ENCODE results near the gene HPN.

HPN gene

DNA sequence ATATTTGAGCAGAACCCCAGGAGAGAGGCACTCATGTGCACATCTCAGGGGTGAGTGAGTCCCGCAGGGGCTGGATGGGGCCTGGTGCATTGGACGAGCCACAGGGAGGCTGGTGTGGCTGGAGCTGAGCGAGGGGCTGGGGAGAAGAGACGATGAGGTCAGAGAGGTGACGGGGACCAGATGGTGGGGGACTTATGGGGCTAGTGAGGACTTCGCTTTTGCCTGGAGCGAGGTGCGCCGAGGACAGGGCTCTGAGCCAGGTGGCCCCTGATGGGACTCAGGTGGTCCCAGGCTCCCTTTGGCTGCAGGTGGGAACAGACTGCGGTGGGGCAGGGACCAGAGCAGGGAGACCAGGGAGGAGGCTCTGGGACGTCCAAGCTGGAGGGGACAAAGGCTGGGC, 67.2 kb downstream of the HPN start:
- DNase-seq: no peak

DNA sequence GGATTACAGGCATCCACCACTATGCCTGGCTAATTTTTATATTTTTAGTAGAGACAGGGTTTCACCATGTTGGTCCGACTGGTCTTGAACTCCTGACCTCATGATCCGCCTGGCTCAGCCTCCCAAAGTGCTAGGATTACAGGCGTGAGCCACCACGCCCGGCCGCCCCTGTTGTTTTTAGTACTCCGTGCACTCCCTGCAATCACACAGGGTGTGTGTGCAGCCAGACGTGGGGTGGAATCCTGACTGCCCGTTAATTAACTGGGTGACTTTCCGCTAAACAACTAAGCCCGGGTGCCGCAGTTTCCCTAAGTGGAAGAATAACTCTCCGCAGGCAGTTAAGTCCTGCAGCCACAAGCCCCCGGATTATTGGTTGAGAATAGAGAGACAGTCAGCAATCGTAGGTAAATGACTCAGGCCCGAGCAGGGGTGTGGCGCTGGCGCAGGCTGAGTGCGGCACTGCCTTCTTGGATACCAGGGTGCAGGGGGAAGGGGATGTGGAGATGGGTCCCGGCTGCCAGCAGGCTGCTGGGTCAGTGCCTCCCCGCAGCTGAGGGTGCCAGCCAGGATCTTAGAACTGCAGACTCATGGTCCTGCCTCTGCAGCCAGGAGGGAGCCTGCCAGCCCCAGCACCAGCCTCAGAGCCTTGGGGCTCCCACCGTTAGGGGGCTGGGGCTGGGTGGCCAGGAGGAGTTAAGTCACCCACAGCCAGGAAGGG, 68.0 kb downstream of the HPN start:
- no peak for DNase-seq

DNA sequence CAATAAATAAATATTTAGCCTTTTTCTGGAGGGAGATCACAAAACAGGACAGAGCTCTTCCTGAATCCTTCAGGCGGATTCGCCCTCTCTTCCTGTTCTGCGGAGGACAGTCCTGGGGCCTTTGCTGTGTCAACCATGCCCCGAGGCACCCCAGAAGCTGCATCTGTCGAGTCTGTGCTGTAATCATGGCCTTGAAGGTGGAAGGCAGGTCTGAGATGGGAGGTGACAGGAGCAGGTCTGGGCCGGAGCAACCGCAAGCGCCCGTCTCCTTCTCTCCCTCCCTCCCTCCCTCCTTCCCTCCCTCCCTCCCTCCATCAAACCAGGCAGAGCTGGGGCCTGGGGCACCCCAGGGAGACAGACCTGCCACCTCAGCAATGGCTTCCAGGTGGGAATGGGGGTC, 69.5 kb downstream of the HPN start:
- peak; percentile 81 for DNase-seq

DNA sequence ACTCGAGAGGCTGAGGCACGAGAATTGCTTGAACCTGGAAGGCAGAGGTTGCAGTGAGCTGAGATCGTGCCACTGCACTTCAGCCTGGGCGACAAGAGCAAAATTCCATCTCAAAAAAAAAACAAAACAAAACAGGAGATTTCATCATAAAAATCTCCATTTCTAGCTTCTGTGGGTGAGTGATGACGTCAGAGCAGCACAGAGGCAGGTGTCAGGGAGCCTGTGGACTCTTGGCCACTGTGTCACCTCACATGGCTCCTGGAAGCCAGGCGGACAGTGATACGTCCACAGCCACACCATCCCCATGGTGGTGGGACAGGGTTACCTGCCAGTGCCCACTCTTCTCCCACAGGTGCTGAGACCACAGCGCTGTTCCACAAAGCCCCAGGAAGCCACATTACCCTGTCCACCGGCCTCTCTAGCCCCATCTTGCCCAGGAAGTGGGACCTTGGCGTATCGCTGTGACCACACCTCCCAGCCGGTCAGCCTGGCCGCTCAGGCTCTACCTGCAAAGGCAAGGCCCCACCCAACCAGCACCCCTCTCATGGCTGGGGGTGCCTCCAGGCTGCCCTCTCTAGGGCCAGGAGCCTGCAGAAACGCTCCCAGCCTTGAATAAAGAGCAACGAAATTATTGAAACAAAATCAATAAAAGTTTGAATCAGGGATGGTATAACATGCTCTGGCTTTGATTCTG, 71.6 kb downstream of the HPN start:
- no peak for DNase-seq

DNA sequence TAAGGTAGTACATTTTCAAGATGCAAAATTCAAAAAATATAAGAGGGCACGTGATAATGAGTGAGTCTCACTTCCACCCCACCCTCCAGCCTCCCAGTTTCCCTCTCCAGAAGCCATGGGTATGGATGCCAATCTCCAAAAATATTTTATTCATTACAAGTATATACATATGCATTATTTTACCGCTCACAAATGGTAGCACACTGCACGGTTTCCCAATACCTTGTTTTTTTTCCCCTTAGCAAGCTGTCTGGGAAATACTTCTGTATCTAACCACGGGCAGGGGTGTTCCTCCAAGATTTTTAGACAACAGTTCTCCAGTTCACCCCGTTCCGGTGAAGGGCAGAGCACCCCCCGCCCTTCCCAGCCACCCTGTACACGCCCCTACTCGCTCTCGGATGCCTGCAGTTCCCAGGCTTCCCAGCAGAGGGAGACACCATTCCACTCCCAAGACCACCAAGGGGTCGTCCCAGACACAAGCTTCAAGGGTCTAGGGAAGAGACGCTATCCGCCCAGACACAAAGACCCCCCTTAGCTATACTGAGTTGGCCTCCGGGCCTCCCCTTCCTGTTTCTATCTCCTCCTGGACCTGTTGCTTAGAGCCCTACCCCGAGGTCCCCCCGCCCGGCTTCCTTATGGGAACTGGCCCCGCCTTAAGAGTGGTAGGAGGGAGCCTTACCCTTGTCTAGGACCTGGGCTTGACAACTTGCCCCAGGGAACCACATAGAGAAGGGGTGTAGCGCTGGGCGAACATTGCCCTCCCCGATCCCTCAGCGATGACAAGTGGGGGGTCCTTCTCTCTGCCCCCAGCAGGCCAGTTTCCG, 73.0 kb downstream of the HPN start:
- peak; percentile 83 for DNase-seq

DNA sequence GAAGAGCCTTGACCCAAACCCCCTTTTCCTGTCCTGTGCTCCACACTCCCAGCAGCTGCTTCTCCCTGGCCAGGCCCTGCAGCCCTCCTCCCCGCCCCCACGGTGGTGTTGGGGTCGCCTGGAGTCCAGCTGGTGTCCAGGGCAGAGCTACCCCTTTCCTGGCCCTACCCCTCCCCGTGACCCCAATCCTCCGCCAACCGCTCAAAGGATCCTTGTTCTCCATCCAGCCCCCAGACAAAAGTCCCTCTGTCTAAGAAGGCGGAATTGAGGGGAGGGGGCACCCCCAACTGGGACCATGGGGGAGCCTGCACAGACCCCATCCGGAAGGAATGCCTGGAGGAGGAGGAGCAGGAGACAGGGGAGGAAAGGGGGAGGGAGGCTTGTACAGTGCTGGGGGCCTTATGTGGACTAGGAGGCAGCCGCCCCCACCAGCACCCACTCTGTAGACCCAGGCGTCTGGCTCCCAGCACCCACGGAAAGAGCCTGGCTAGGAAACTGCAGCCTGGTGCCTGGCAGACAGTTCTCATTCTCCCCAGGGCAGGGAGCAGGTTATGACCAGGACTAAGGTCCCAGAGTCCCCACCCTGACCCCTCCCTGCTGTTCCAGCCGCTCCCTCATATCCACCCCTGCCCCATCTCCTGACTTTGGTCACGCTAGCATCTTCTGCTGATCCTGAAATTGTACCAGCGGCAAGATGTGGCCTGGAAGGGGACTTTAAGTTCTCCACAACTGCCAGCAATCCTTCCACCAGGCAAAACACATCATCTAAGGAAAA, 73.8 kb downstream of the HPN start, which contains the start of gene FXYD3:
Gene FXYD3, plus strand, starts transcription at position 647 of the 775 bp plus-strand sequence. CDS start 3,554 bp downstream, outside the sequence.
- DNase-seq: no peak
